Measurements from ENCODE around the gene PTPRB.

Gene PTPRB

GRCh38 chr12:70661466-70662161 is 24.4 kb upstream of the PTPRB start:
- CTCF ChIA-PET, result interaction anchor here (0.5 kb wide), 1 partner anchor 56 kb away, joined by 6 read pairs; no protein-coding TSS in a partner anchor
- DNase-seq (ENCODE audit: extremely low spot score), result no peak
- POLR2A ChIA-PET, result no interaction called here
- TF ChIP-seq FOXK2 (IDR thresholded peaks at IDR 0.05) (no peak), TARDBP (IDR thresholded peaks at IDR 0.05) (no peak), ARNT (IDR thresholded peaks at IDR 0.05) (no peak), SUZ12 (IDR thresholded peaks at IDR 0.05) (no peak), PKNOX1 (IDR thresholded peaks at IDR 0.05) (no peak), L3MBTL2 (conservative IDR thresholded peaks at IDR 0.05) (no peak), HDGF (IDR thresholded peaks at IDR 0.05; ENCODE audit: borderline replicate concordance) (no peak), FOXA1 (IDR thresholded peaks at IDR 0.05) (no peak), ELF4 (IDR thresholded peaks at IDR 0.05) (no peak), FOXM1 (IDR thresholded peaks at IDR 0.05; ENCODE audit: borderline replicate concordance) (no peak), LEF1 (IDR thresholded peaks at IDR 0.05; ENCODE audit: borderline replicate concordance) (no peak), SP1 (IDR thresholded peaks at IDR 0.05) (no peak)

GRCh38 chr12:70660620-70661219 is 23.5 kb upstream of the PTPRB start:
- POLR2A ChIA-PET, result no interaction called here
- DNase-seq (ENCODE audit: extremely low spot score), result no peak
- CTCF ChIA-PET, result no interaction called here
- TF ChIP-seq ARNT (IDR thresholded peaks at IDR 0.05) (no peak), FOXM1 (IDR thresholded peaks at IDR 0.05; ENCODE audit: borderline replicate concordance) (no peak), L3MBTL2 (conservative IDR thresholded peaks at IDR 0.05) (no peak), SP1 (IDR thresholded peaks at IDR 0.05) (no peak), FOXA1 (IDR thresholded peaks at IDR 0.05) (no peak), SUZ12 (IDR thresholded peaks at IDR 0.05) (no peak), TARDBP (IDR thresholded peaks at IDR 0.05) (no peak), PKNOX1 (IDR thresholded peaks at IDR 0.05) (no peak), HDGF (IDR thresholded peaks at IDR 0.05; ENCODE audit: borderline replicate concordance) (no peak), ZNF384 (IDR thresholded peaks at IDR 0.05) (no peak), CTBP1 (IDR thresholded peaks at IDR 0.05; ENCODE audit: borderline replicate concordance) (no peak), LEF1 (IDR thresholded peaks at IDR 0.05; ENCODE audit: borderline replicate concordance) (no peak), NFRKB (IDR thresholded peaks at IDR 0.05) (no peak), FOXK2 (IDR thresholded peaks at IDR 0.05) (no peak), BHLHE40 (IDR thresholded peaks at IDR 0.05; ENCODE audit: borderline replicate concordance) (no peak), ELF4 (IDR thresholded peaks at IDR 0.05) (no peak)

GRCh38 chr12:70660002-70660604 is 22.9 kb upstream of the PTPRB start:
- no peak for DNase-seq (ENCODE audit: extremely low spot score)
- TF ChIP-seq CTBP1 (IDR thresholded peaks at IDR 0.05; ENCODE audit: borderline replicate concordance), result no peak
- no peak for TF ChIP-seq HDGF (IDR thresholded peaks at IDR 0.05; ENCODE audit: borderline replicate concordance)
- no peak for TF ChIP-seq FOXM1 (IDR thresholded peaks at IDR 0.05; ENCODE audit: borderline replicate concordance)
- TF ChIP-seq TARDBP (IDR thresholded peaks at IDR 0.05), result no peak
- no peak for TF ChIP-seq SUZ12 (IDR thresholded peaks at IDR 0.05)
- no peak for TF ChIP-seq ELF4 (IDR thresholded peaks at IDR 0.05)
- no peak for TF ChIP-seq BHLHE40 (IDR thresholded peaks at IDR 0.05; ENCODE audit: borderline replicate concordance)
- no peak for TF ChIP-seq ARNT (IDR thresholded peaks at IDR 0.05)
- no peak for TF ChIP-seq LEF1 (IDR thresholded peaks at IDR 0.05; ENCODE audit: borderline replicate concordance)
- no peak for TF ChIP-seq ZNF384 (IDR thresholded peaks at IDR 0.05)
- no peak for TF ChIP-seq PKNOX1 (IDR thresholded peaks at IDR 0.05)
- no peak for TF ChIP-seq FOXA1 (IDR thresholded peaks at IDR 0.05)
- TF ChIP-seq FOXK2 (IDR thresholded peaks at IDR 0.05), result no peak
- no peak for TF ChIP-seq L3MBTL2 (conservative IDR thresholded peaks at IDR 0.05)
- no peak for TF ChIP-seq NFRKB (IDR thresholded peaks at IDR 0.05)
- no peak for TF ChIP-seq SP1 (IDR thresholded peaks at IDR 0.05)
- CTCF ChIA-PET, result no interaction called here
- POLR2A ChIA-PET, result no interaction called here

GRCh38 chr12:70659077-70659606 is 21.9 kb upstream of the PTPRB start:
- POLR2A ChIA-PET, result no interaction called here
- no peak for DNase-seq (ENCODE audit: extremely low spot score)
- no peak for TF ChIP-seq LEF1 (IDR thresholded peaks at IDR 0.05; ENCODE audit: borderline replicate concordance)
- CTCF ChIA-PET, result no interaction called here

- ChIA-PET POLR2A (no interaction called here), CTCF (interaction anchor here (0.7 kb wide), 1 partner anchor 100 kb away, joined by 5 read pairs; no protein-coding TSS in a partner anchor)
- TF ChIP-seq ZNF384 (IDR thresholded peaks at IDR 0.05) (no peak), PKNOX1 (IDR thresholded peaks at IDR 0.05) (no peak), BHLHE40 (IDR thresholded peaks at IDR 0.05; ENCODE audit: borderline replicate concordance) (no peak), NFRKB (IDR thresholded peaks at IDR 0.05) (no peak), LEF1 (IDR thresholded peaks at IDR 0.05; ENCODE audit: borderline replicate concordance) (no peak), ELF4 (IDR thresholded peaks at IDR 0.05) (no peak), FOXA1 (IDR thresholded peaks at IDR 0.05) (no peak), CTBP1 (IDR thresholded peaks at IDR 0.05; ENCODE audit: borderline replicate concordance) (no peak), FOXK2 (IDR thresholded peaks at IDR 0.05) (no peak), L3MBTL2 (conservative IDR thresholded peaks at IDR 0.05) (no peak), ARNT (IDR thresholded peaks at IDR 0.05) (no peak), HDGF (IDR thresholded peaks at IDR 0.05; ENCODE audit: borderline replicate concordance) (no peak), FOXM1 (IDR thresholded peaks at IDR 0.05; ENCODE audit: borderline replicate concordance) (no peak)
- DNase-seq (ENCODE audit: extremely low spot score), result no peak
These were observed 20.5 kb upstream of the PTPRB start for GRCh38 chr12:70657616-70658286.

Data from HEK293T (cell line).